Naive thymus-derived CD4-positive, alpha-beta T cell (primary cell): ENCODE data around the gene TAAR8. TPM values are rescaled to one million over a fixed set of nuclear protein-coding genes. Genes with fewer than 3 reads are reported as not detected.

ENCODE experiments used
- ATAC-seq: fragments of 150-1000 bp; cut with Tn5 transposase; 2 replicates; pipeline ENCODE4 v1.10.0; 2021; ENCODE audit warnings: mild to moderate bottlenecking, moderate library complexity
- CTCF ChIA-PET: fragments of 350-600 bp; sonication (Branson Sonifier 250); formaldehyde crosslinking; loops from one replicate; lab custom pipeline; 2021; ENCODE audit warnings: antibody characterized with exemption; lab: Charles Lee
- POLR2A ChIA-PET: fragments of 350-600 bp; sonication (Branson Sonifier 250); formaldehyde crosslinking; loops from one replicate; lab custom pipeline; 2021; ENCODE audit warnings: antibody characterized with exemption, inconsistent platforms; lab: Charles Lee
- DNase-seq, 9 donors: peaks; one replicate each; pipeline versions ENCODE4 v3.0.0 to v3.0.0-alpha.2; 2020 to 2022; ENCODE audit warnings: mixed read lengths in 1 of 9
- H3K27ac ChIP-seq: one replicate; pipeline ENCODE4 v1.7.0; 2013; ENCODE audit warnings: mild to moderate bottlenecking, low read depth, low read length, moderate library complexity
- H3K27me3 ChIP-seq, 2 donors: one replicate each; pipeline ENCODE4 v1.7.0; 2013; ENCODE audit warnings: low read length in 2 of 2, mild to moderate bottlenecking in 2 of 2, moderate library complexity in 2 of 2; ENCODE audit not compliant: control insufficient read depth in 2 of 2, insufficient read depth in 2 of 2
- H3K36me3 ChIP-seq, 3 experiments: 1 replicate in 2 of 3; 2 replicates in 1 of 3; pipeline ENCODE4 v1.7.0; 2013; ENCODE audit warnings: low read length in 3 of 3, mild to moderate bottlenecking in 3 of 3, moderate library complexity in 1 of 3; ENCODE audit not compliant: insufficient read depth in 3 of 3, control insufficient read depth in 2 of 3
- H3K4me1 ChIP-seq, 2 donors: one replicate each; pipeline ENCODE4 v1.7.0; 2013; ENCODE audit warnings: low read length in 2 of 2, mild to moderate bottlenecking in 2 of 2, moderate library complexity in 1 of 2; ENCODE audit not compliant: control insufficient read depth in 2 of 2, insufficient read depth in 2 of 2
- H3K4me3 ChIP-seq: 2 replicates; pipeline ENCODE4 v1.7.0; 2013; ENCODE audit warnings: mild to moderate bottlenecking, low read length
- H3K9me3 ChIP-seq, 3 experiments: 1 replicate in 2 of 3; 2 replicates in 1 of 3; pipeline ENCODE4 v1.7.0; 2013; ENCODE audit warnings: low read length in 3 of 3; ENCODE audit not compliant: control insufficient read depth in 2 of 3
- H3K27ac Mint-ChIP-seq, 9 donors: one replicate each; pipeline ENCODE4 v1.8.0; 2020 to 2022; ENCODE audit warnings: mixed read lengths in 9 of 9, mild to moderate bottlenecking in 8 of 9, moderate library complexity in 5 of 9, inconsistent platforms in 2 of 9
- H3K27me3 Mint-ChIP-seq, 5 donors: one replicate each; pipeline ENCODE4 v1.8.0; 2021 to 2022; ENCODE audit warnings: mixed read lengths in 5 of 5, mild to moderate bottlenecking in 1 of 5
- H3K36me3 Mint-ChIP-seq, 5 donors: one replicate each; pipeline ENCODE4 v1.8.0; 2020 to 2022; ENCODE audit warnings: mixed read lengths in 5 of 5, mild to moderate bottlenecking in 3 of 5, inconsistent platforms in 1 of 5
- H3K4me1 Mint-ChIP-seq, 7 donors: one replicate each; pipeline ENCODE4 v1.8.0; 2020 to 2022; ENCODE audit warnings: mixed read lengths in 7 of 7, mild to moderate bottlenecking in 3 of 7, inconsistent platforms in 1 of 7
- H3K4me3 Mint-ChIP-seq, 10 donors: one replicate each; pipeline ENCODE4 v1.8.0; 2020 to 2022; ENCODE audit warnings: mild to moderate bottlenecking in 10 of 10, mixed read lengths in 10 of 10, moderate library complexity in 6 of 10, inconsistent platforms in 2 of 10
- H3K9me3 Mint-ChIP-seq, 11 donors: one replicate each; pipeline ENCODE4 v1.8.0; 2020 to 2022; ENCODE audit warnings: mixed read lengths in 11 of 11, mild to moderate bottlenecking in 4 of 11, inconsistent platforms in 1 of 11, moderate library complexity in 1 of 11
- intact Hi-C, 2 donors: fragments of 100-400 bp; cut with micrococcal nuclease; formaldehyde crosslinking; loops; one replicate each; pipeline ENCODE4 v1.15.1; 2023
- polyA plus RNA-seq, 2 donors: library from polyadenylated mRNA; unstranded; fragments of 300-500 nt; fragmentation: Illumina TruSeq; gene quantifications; one replicate each; pipeline ENCODE4 v1.2.3, GENCODE V29; 2021
- total RNA-seq, 6 experiments: library from RNA in 5 of 6; stranded (reverse) in 5 of 6; gene quantifications; 1 replicate in 5 of 6; 2 replicates in 1 of 6; pipeline ENCODE4 v1.2.3 and lab custom pipeline; 2021 to 2026

The TAAR8 gene
- total and polyA plus RNA-seq, 7 experiments from 2014 or later, result not detected

DNA sequence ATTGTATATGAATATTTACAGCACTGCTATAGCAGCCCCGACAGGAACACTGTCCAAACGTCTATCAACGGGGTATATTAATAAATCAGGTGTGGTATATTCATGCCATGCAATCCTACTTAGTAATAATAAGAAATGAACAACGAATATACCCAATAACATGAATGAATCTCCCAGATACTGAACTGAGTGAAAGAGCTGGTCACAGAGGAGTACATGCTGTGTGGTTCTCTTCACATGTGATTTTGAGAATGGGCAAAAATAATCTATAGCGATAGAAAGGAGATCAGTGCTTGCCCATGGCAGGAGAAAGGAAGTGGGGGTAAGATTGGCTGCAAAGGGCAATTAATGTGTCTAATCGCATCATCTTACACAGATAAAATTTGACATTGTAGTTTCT lies 13.9 kb downstream of the TAAR8 start:
- Mint-ChIP-seq H3K9me3 (no peaks in the 10 kb centered on the region), H3K27me3 (peaks cover 11 to 36% (median 27%) of the 10 kb centered on the region in 5 donors), H3K4me3 (no peak overlapping the region), H3K27ac (no peak overlapping the region), H3K4me1 (no peaks in the 10 kb centered on the region), H3K36me3 (no peaks in the 10 kb centered on the region)
- DNase-seq, result no peak
- no peak for ATAC-seq
- H3K4me1 ChIP-seq, result no peaks in the 10 kb centered on the region
- intact Hi-C loops, result no loop called here
- no peak overlapping the region for H3K4me3 ChIP-seq
- no peak overlapping the region for H3K27ac ChIP-seq
- POLR2A ChIA-PET, result no interaction called here
- H3K9me3 ChIP-seq, result no peaks in the 10 kb centered on the region
- peaks cover 0 to under 1% of the 10 kb centered on the region in 2 donors for H3K27me3 ChIP-seq
- CTCF ChIA-PET, result no interaction called here
- H3K36me3 ChIP-seq, result no peaks in the 10 kb centered on the region

DNA sequence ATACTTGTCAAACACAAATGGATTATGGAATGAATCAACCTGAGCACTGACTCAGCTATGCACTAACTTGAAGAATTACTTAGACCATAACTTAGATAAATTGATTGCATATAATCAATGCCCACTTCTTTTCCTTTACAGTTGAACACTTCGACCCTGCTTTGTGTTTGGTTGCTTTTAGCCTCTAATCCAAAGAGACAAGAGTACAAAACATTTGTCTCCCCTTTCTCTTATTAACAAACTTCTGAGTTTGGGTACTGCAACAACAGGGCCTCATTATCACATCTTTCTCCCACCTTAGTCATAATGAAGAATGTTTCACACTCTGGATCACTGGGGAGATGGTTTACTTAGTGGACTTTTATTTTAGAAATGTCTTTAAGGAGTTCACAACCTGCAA lies 15.1 kb downstream of the TAAR8 start:
- Histone ChIP-seq H3K4me1 (no peaks in the 10 kb centered on the region), H3K27me3 (no peaks in the 10 kb centered on the region), H3K36me3 (no peaks in the 10 kb centered on the region), H3K4me3 (no peak overlapping the region), H3K9me3 (no peaks in the 10 kb centered on the region), H3K27ac (no peak overlapping the region)
- H3K27me3 Mint-ChIP-seq, result peaks cover 7 to 37% (median 35%) of the 10 kb centered on the region in 5 donors
- no peaks in the 10 kb centered on the region for H3K9me3 Mint-ChIP-seq
- ATAC-seq, result no peak
- no peaks in the 10 kb centered on the region for H3K36me3 Mint-ChIP-seq
- intact Hi-C loops, result no loop called here
- H3K27ac Mint-ChIP-seq, result no peak overlapping the region
- CTCF ChIA-PET, result no interaction called here
- DNase-seq, result no peak
- POLR2A ChIA-PET, result no interaction called here
- no peaks in the 10 kb centered on the region for H3K4me1 Mint-ChIP-seq
- H3K4me3 Mint-ChIP-seq, result no peak overlapping the region

DNA sequence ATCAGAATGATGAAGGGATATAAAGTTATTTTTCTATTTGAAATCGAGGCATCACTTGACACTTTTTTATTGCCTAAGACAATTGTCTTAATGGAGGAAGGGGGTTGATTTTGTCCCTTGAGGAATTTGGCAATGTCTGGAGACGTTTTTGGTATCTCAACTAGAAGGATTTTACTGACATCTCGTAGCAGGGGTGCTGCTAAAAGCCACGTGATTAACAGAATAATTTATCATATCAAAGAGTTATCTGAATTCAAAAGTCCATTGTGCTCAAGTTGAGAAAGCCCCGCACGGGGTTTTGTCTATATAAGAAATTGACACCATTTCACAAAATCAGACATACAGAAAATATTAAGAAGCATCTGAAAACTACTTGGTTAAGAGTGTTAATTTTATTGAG lies 16.1 kb downstream of the TAAR8 start:
- no peaks in the 10 kb centered on the region for H3K4me1 Mint-ChIP-seq
- no peak overlapping the region for H3K27ac Mint-ChIP-seq
- H3K36me3 ChIP-seq, result no peaks in the 10 kb centered on the region
- no peak overlapping the region for H3K27ac ChIP-seq
- CTCF ChIA-PET, result no interaction called here
- no peaks in the 10 kb centered on the region for H3K9me3 Mint-ChIP-seq
- DNase-seq (no peak), ATAC-seq (no peak)
- no peaks in the 10 kb centered on the region for H3K36me3 Mint-ChIP-seq
- H3K4me3 ChIP-seq, result no peak overlapping the region
- no peaks in the 10 kb centered on the region for H3K9me3 ChIP-seq
- H3K27me3 Mint-ChIP-seq, result peaks cover 8 to 39% (median 35%) of the 10 kb centered on the region in 5 donors
- POLR2A ChIA-PET, result no interaction called here
- intact Hi-C loops, result no loop called here
- H3K4me1 ChIP-seq, result no peaks in the 10 kb centered on the region
- no peaks in the 10 kb centered on the region for H3K27me3 ChIP-seq
- no peak overlapping the region for H3K4me3 Mint-ChIP-seq

DNA sequence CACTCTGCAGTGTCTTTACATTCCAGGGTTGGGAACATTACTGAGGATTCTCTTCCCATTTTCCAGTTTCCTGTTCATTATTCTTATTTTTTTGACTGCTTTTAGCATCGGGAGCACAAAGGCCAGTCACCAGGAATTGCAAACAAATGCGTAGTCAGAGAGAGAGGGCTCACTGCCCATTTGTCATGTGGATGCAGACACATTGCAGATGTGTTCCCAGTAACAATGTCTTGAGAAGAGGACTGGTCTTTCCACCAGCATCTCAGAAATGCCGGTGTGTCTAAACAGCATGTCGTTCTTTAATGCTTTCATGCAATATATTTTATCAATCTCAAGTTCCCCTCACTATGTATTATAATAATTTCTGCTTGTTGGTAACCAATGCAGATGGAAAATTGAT lies 16.7 kb downstream of the TAAR8 start:
- Mint-ChIP-seq H3K27me3 (peaks cover 10 to 43% (median 39%) of the 10 kb centered on the region in 5 donors), H3K36me3 (no peaks in the 10 kb centered on the region), H3K4me3 (no peak overlapping the region), H3K27ac (no peak overlapping the region), H3K4me1 (no peaks in the 10 kb centered on the region), H3K9me3 (no peaks in the 10 kb centered on the region)
- ATAC-seq, result no peak
- ChIA-PET CTCF (no interaction called here), POLR2A (no interaction called here)
- H3K9me3 ChIP-seq, result no peaks in the 10 kb centered on the region
- H3K4me3 ChIP-seq, result no peak overlapping the region
- intact Hi-C loops, result no loop called here
- DNase-seq, result no peak
- no peaks in the 10 kb centered on the region for H3K27me3 ChIP-seq
- no peak overlapping the region for H3K27ac ChIP-seq
- H3K4me1 ChIP-seq, result no peaks in the 10 kb centered on the region
- no peaks in the 10 kb centered on the region for H3K36me3 ChIP-seq

DNA sequence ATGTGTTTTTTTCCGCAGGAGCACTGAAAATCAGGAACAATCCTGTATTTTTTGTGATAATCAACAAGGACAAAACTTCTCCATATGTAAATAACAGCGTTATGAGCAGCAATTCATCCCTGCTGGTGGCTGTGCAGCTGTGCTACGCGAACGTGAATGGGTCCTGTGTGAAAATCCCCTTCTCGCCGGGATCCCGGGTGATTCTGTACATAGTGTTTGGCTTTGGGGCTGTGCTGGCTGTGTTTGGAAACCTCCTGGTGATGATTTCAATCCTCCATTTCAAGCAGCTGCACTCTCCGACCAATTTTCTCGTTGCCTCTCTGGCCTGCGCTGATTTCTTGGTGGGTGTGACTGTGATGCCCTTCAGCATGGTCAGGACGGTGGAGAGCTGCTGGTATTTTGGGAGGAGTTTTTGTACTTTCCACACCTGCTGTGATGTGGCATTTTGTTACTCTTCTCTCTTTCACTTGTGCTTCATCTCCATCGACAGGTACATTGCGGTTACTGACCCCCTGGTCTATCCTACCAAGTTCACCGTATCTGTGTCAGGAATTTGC lies 17.8 kb downstream of the TAAR8 start, which contains the start of gene TAAR6:
TAAR6 (plus strand) TSS at position 102 of the 557 bp plus-strand sequence; CDS start at position 102, 0 bp downstream.
- no peak within 1 kb of the TSS for H3K4me3 ChIP-seq
- no peaks in the 10 kb centered on the region for H3K36me3 ChIP-seq
- H3K27ac ChIP-seq, result no peak within 1 kb of the TSS
- no peak within 1 kb of the TSS for H3K4me3 Mint-ChIP-seq
- ChIA-PET POLR2A (no interaction called here), CTCF (no interaction called here)
- no peaks in the 10 kb centered on the region for H3K4me1 Mint-ChIP-seq
- H3K27me3 Mint-ChIP-seq, result peaks cover 10 to 42% (median 38%) of the 10 kb centered on the region in 5 donors
- no peak for ATAC-seq
- H3K4me1 ChIP-seq, result no peaks in the 10 kb centered on the region
- no peaks in the 10 kb centered on the region for H3K27me3 ChIP-seq
- no peaks in the 10 kb centered on the region for H3K36me3 Mint-ChIP-seq
- no peaks in the 10 kb centered on the region for H3K9me3 Mint-ChIP-seq
- no peak for DNase-seq
- intact Hi-C loops, result no loop called here
- H3K27ac Mint-ChIP-seq, result no peak within 1 kb of the TSS
- no peaks in the 10 kb centered on the region for H3K9me3 ChIP-seq

DNA sequence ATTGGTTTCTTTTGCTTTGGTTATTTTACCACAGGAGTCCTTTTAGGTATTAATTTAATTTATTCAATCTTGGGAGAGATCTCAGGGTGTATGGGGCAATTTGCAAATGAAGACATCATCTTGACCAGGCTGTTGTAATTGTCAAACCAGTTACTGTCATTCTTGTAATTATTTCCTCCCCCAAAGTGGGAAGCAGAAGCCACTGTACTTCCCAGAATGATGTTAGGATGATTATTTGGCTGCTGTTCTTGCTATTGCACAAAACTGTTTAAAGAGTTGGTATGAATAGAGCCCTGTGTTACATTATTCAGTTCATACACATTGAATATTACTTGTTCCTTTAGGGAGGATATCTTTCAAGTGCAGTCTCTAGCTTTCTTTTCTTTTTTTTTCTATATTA lies 19.3 kb downstream of the TAAR8 start:
- no peak overlapping the region for H3K4me3 ChIP-seq
- H3K36me3 ChIP-seq, result no peaks in the 10 kb centered on the region
- Mint-ChIP-seq H3K4me3 (no peak overlapping the region), H3K36me3 (no peaks in the 10 kb centered on the region), H3K4me1 (no peaks in the 10 kb centered on the region), H3K27me3 (peaks cover 10 to 42% (median 36%) of the 10 kb centered on the region in 5 donors), H3K27ac (no peak overlapping the region), H3K9me3 (no peaks in the 10 kb centered on the region)
- H3K4me1 ChIP-seq, result no peaks in the 10 kb centered on the region
- H3K27me3 ChIP-seq, result no peaks in the 10 kb centered on the region
- ChIA-PET CTCF (interaction anchor here (0.6 kb wide), 1 partner anchor 23 kb away, joined by 3 read pairs; no protein-coding TSS in a partner anchor), POLR2A (no interaction called here)
- ATAC-seq (no peak), DNase-seq (no peak)
- H3K27ac ChIP-seq, result no peak overlapping the region
- no peaks in the 10 kb centered on the region for H3K9me3 ChIP-seq
- intact Hi-C loops, result no loop called here

DNA sequence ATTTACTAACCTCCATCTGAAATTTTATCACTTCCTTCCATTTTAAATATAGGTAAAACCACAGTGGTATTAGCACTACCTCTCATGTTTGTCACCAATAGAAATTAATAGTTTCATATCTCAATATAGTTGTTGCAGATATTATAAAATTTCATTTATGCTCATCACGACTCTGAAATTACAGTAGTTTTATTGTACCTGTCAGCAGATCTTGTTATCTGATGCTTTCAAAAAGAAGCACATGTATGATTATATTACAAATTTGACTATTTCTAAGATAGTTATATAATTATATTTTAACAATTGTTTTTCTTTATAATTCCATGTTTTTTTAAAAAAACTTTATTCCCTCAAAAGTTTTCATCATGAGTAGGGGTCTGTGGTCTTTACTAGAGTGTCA lies 32.2 kb downstream of the TAAR8 start:
- no peak overlapping the region for H3K4me3 Mint-ChIP-seq
- Histone ChIP-seq H3K9me3 (no peaks in the 10 kb centered on the region), H3K27me3 (no peaks in the 10 kb centered on the region), H3K4me3 (no peak overlapping the region), H3K4me1 (no peaks in the 10 kb centered on the region), H3K27ac (no peak overlapping the region), H3K36me3 (no peaks in the 10 kb centered on the region)
- POLR2A ChIA-PET, result no interaction called here
- H3K27ac Mint-ChIP-seq, result no peak overlapping the region
- peaks cover 0 to 7% (median 0%) of the 10 kb centered on the region in 11 donors for H3K9me3 Mint-ChIP-seq
- H3K4me1 Mint-ChIP-seq, result no peaks in the 10 kb centered on the region
- H3K27me3 Mint-ChIP-seq, result peaks cover 7 to 55% (median 37%) of the 10 kb centered on the region in 5 donors
- DNase-seq (no peak), ATAC-seq (no peak)
- CTCF ChIA-PET, result no interaction called here
- intact Hi-C loops, result no loop called here
- no peaks in the 10 kb centered on the region for H3K36me3 Mint-ChIP-seq
